Effector memory CD8-positive, alpha-beta T cell (primary cell): ENCODE measurements around the gene TPST1.
A peak's percentile ranks its signal among the peaks of the same experiment; 100 is the strongest.
"Not testable (repeated sequence)": the region's sequence is repeated elsewhere in the genome, so short reads cannot be mapped to it uniquely, and the experiment has no call there.

Experiments
- ATAC-seq: fragments of 150-1000 bp; cut with Tn5 transposase; replicated peaks from 2 replicates; pipeline ENCODE4 v1.10.0; 2021; ENCODE audit warnings: mild to moderate bottlenecking, moderate library complexity
- DNase-seq, 3 experiments: peaks; one replicate each; pipeline ENCODE4 v3.0.0; 2021
- H3K27ac Mint-ChIP-seq, 2 donors: one replicate each; pipeline ENCODE4 v1.8.0; 2022; ENCODE audit warnings: mild to moderate bottlenecking in 2 of 2, mixed read lengths in 2 of 2, moderate library complexity in 2 of 2
- H3K27me3 Mint-ChIP-seq, 2 donors: one replicate each; pipeline ENCODE4 v1.8.0; 2022; ENCODE audit warnings: mixed read lengths in 2 of 2
- H3K36me3 Mint-ChIP-seq: one replicate; pipeline ENCODE4 v1.8.0; 2022; ENCODE audit warnings: mild to moderate bottlenecking, moderate library complexity, mixed read lengths; ENCODE audit not compliant: insufficient read depth
- H3K4me1 Mint-ChIP-seq, 2 donors: one replicate each; pipeline ENCODE4 v1.8.0; 2022; ENCODE audit warnings: low read depth in 2 of 2, mixed read lengths in 2 of 2
- H3K4me3 Mint-ChIP-seq, 2 donors: one replicate each; pipeline ENCODE4 v1.8.0; 2022; ENCODE audit warnings: mild to moderate bottlenecking in 2 of 2, mixed read lengths in 2 of 2, moderate library complexity in 2 of 2
- H3K9me3 Mint-ChIP-seq, 2 donors: one replicate each; pipeline ENCODE4 v1.8.0; 2022; ENCODE audit warnings: mixed read lengths in 2 of 2

Gene TPST1

DNA sequence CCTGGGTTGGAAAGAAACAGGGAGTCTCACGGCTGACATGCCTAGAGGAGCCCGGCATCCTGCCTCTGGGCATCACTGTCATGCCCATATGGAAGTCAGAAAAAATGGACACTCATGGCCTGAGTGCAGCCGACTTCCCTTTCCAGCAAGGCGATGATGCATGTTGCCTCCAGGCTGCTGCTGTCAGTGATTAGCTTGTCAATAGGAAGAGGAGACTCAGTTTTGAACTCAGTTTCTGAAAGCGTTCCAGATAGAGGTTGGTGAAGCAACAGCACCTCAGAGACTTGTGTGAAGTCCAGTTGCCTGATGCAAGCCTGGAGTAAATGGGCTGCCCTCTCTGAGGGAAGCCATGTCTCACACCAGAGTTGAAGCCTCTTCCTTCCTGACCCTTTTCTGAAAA, 148.4 kb downstream of the TPST1 start:
- Mint-ChIP-seq H3K27me3 (peaks cover 18 to 23% of the 10 kb centered on the region in 2 donors), H3K4me1 (peaks cover 0 to 1% of the 10 kb centered on the region in 2 donors), H3K27ac (no peak overlapping the region), H3K9me3 (no peaks in the 10 kb centered on the region), H3K36me3 (no peaks in the 10 kb centered on the region), H3K4me3 (no peak overlapping the region)
- DNase-seq (no peak), ATAC-seq (no peak)

DNA sequence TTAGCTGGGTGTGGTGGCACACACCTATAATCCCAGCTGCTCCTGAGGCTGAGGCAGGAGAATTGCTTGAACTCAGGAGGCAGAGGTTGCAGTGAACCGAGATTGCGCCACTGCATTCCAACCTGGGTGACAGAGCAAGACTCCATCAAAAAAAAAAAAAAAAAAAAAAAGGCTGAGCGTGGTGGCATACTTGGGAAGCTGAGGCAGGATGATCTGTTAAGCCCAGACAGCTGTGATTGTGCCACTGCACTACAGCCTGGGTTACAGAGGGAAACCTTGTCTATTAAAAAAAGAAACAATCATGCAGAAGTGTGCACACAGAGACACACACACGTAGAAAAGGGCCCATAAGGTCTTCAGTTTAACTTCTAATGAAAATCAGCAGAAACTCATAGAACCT, 150.6 kb downstream of the TPST1 start:
- no peak for DNase-seq
- H3K9me3 Mint-ChIP-seq = no peaks in the 10 kb centered on the region
- no peaks in the 10 kb centered on the region for H3K36me3 Mint-ChIP-seq
- no peak for ATAC-seq
- H3K4me1 Mint-ChIP-seq = no peaks in the 10 kb centered on the region
- H3K4me3 Mint-ChIP-seq = no peak overlapping the region
- no peak overlapping the region for H3K27ac Mint-ChIP-seq
- peaks cover 10 to 17% of the 10 kb centered on the region in 2 donors for H3K27me3 Mint-ChIP-seq

DNA sequence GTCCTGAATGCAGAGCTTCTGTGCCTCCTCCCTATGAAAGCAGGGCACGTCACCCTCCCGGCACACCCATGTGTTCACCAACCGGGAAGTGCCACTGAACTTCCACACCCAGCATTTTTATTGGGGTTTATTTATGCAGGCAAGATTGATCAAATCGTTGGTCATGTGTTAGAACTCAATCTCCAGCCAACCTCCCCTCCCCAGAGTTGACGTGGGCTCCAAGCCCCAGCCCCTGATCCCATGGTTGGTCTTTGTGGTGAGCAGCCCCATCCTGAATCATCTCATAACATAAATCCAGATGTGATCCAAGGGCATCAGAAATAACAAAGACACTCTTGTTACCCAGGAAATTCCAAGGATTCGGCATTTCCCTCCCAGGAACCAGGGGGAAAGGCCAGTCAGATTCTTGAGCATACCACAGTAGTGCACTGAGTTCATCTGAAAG, 151.2 kb downstream of the TPST1 start:
- no peaks in the 10 kb centered on the region for H3K4me1 Mint-ChIP-seq
- DNase-seq (no peak), ATAC-seq (no peak)
- no peaks in the 10 kb centered on the region for H3K36me3 Mint-ChIP-seq
- peaks cover 16 to 17% of the 10 kb centered on the region in 2 donors for H3K27me3 Mint-ChIP-seq
- H3K9me3 Mint-ChIP-seq = no peaks in the 10 kb centered on the region
- H3K4me3 Mint-ChIP-seq = no peak overlapping the region
- H3K27ac Mint-ChIP-seq = no peak overlapping the region

DNA sequence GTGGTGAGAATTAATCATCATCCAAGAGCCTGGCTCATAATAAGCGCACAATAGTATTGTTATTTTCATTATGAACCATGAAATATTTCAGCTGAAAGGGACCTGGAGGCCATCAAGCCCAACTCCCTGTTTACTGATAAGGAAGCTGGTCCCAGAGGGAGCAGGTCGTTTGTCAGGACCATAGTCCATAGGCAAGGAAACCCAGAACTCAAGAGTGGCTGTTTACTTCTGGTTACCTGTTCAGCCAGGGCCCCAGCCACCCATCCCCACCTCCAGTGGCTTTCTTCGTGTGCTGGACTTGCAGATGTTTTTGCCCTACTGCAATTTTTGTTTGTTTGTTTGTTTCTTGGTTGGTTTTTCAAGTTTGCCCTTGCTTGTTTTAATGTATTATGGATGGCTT, 152.0 kb downstream of the TPST1 start:
- Mint-ChIP-seq H3K4me3 (no peak overlapping the region), H3K9me3 (no peaks in the 10 kb centered on the region), H3K4me1 (no peaks in the 10 kb centered on the region), H3K27me3 (peaks cover 19 to 21% of the 10 kb centered on the region in 2 donors), H3K36me3 (no peaks in the 10 kb centered on the region), H3K27ac (no peak overlapping the region)
- DNase-seq (no peak), ATAC-seq (no peak)

DNA sequence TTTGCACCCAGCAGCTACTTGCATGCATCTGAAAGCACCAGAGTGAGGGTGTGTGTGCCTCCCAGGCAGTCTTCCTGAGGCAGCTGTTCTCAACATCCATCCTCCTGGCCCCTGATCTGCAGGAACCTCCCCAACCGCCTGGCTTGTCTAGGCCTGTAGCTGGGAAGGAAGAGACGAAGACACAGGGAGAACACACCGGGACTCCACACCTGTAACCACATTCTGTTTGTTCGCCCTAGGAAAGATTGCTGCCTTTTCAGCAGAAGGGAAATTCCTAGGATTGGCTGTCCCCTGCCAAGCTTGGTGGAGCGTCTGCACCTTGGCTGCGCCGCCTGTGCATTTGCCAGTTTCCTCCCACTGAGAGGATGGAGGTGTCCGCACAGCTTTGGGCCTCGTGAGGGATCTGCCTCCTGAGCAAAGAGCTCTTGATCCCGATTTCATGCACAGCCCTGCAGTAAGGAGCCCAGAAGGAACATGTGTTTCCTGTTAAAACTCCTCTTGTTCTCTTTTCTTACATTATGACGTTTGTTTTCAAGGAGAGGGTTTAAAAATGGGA, 154.6 kb downstream of the TPST1 start:
- H3K4me1 Mint-ChIP-seq = no peaks in the 10 kb centered on the region
- H3K27me3 Mint-ChIP-seq = peaks cover 10 to 12% of the 10 kb centered on the region in 2 donors
- no peak for ATAC-seq
- DNase-seq = no peak
- H3K9me3 Mint-ChIP-seq = no peaks in the 10 kb centered on the region
- H3K4me3 Mint-ChIP-seq = no peak overlapping the region
- H3K27ac Mint-ChIP-seq = peak overlapping the region in 1 of 2 donors; percentile 57
- no peaks in the 10 kb centered on the region for H3K36me3 Mint-ChIP-seq

DNA sequence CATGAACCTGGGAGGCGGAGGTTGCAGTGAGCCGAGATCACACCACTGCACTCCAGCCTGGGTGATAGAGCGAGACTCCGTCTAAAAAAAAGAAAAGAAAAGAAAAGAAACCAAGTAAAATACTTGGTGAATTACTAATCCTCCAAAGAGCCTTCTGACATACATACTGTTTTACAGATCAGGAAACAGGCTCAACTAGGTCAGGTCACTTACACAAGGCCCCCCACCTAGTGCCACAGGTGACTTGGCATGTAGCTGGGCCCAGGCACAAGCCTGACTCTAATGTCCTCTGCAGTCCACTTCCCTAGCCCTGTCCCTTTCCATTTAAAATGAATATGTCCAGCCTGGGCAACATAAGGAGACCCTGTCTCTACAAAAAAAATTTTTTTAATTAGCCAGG, 157.0 kb downstream of the TPST1 start:
- no peak for ATAC-seq
- Mint-ChIP-seq H3K27me3 (peaks cover 10 to 12% of the 10 kb centered on the region in 2 donors), H3K4me1 (no peaks in the 10 kb centered on the region), H3K36me3 (no peaks in the 10 kb centered on the region), H3K27ac (no peak overlapping the region), H3K4me3 (no peak overlapping the region), H3K9me3 (no peaks in the 10 kb centered on the region)
- DNase-seq = no peak

DNA sequence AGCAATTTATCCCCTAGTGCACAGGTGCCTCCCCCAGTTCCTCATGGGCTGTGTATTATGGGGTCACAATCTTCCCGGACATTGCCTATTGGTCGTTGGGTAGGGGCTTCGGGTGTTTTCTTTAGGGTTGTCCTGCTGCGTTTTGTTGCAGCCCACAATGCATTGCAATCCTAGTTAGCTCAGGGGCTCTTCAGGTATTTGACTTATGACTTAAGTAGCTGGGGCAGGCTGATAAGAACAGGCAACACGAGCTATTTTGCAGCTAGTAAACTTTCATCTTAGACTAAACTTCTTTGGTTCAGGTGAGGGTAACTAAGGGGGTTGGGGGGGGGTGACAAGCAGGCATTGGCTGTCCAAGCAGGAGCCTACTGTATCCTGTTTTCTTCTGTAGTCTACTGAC, 158.5 kb downstream of the TPST1 start:
- Mint-ChIP-seq H3K36me3 (no peaks in the 10 kb centered on the region), H3K4me1 (no peaks in the 10 kb centered on the region), H3K9me3 (no peaks in the 10 kb centered on the region), H3K27me3 (peaks cover 10 to 12% of the 10 kb centered on the region in 2 donors), H3K27ac (no peak overlapping the region), H3K4me3 (no peak overlapping the region)
- ATAC-seq = no peak
- DNase-seq = no peak

DNA sequence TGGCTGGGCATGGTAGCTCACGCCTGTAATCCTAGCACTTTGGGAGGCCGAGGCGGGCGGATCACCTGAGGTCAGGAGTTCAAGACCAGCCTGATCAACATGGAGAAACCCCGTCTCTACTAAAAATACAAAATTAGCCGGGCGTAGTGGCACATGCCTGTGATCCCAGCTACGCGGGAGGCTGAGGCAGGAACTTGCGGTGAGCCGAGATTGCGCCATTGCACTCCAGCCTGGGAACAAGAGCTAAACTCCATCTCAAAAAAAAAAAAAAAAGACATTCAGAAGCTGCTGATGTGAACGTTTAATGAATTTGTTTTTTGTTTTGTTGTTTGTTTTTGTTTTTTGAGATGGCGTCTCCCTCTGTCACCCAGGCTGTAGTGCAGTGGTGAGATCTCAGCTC, 159.9 kb downstream of the TPST1 start:
- H3K4me1 Mint-ChIP-seq, DNase-seq, H3K9me3 Mint-ChIP-seq, H3K36me3 Mint-ChIP-seq, ATAC-seq, H3K27ac Mint-ChIP-seq, H3K4me3 Mint-ChIP-seq: not testable (repeated sequence)
- H3K27me3 Mint-ChIP-seq = peaks cover 10 to 12% of the 10 kb centered on the region in 2 donors

DNA sequence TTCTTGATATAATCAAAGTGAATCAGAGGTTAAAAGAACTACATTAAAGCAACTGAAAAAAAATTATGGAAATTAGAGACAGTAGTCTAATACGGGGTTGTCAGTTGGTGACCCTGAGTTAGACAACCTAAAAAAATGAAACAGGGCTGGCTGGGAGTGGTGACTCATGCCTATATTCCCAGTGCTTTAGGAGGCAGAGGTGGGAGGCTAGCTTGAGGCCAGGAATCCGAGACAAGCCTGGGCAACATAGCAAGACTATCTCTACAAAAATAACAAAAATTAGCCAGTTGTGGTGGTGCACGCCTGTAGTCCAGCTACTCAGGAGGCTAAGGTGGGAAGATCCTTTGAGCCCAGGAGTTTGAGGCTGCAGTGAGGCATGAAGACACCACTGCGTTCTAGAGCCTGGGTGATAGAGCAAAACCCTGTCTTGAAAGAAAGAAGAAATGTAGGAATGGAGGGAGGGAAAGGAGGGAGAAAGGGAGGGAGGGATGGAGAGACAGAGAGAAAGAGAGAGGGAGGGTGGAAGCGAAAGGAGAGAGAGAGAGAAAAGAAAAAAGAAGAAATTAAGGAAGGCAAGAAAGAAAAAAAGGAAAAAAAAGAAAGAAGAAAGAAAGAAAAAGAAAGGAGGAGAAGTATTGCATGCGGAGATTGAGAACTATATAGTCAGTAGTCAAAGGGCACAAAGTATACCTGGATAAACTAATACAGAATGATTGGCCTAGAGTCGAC, 166.1 kb downstream of the TPST1 start:
- ATAC-seq (no peak), DNase-seq (no peak)
- Mint-ChIP-seq H3K9me3 (no peaks in the 10 kb centered on the region), H3K27ac (no peak overlapping the region), H3K4me1 (no peaks in the 10 kb centered on the region), H3K27me3 (no peaks in the 10 kb centered on the region), H3K36me3 (no peaks in the 10 kb centered on the region), H3K4me3 (no peak overlapping the region)

DNA sequence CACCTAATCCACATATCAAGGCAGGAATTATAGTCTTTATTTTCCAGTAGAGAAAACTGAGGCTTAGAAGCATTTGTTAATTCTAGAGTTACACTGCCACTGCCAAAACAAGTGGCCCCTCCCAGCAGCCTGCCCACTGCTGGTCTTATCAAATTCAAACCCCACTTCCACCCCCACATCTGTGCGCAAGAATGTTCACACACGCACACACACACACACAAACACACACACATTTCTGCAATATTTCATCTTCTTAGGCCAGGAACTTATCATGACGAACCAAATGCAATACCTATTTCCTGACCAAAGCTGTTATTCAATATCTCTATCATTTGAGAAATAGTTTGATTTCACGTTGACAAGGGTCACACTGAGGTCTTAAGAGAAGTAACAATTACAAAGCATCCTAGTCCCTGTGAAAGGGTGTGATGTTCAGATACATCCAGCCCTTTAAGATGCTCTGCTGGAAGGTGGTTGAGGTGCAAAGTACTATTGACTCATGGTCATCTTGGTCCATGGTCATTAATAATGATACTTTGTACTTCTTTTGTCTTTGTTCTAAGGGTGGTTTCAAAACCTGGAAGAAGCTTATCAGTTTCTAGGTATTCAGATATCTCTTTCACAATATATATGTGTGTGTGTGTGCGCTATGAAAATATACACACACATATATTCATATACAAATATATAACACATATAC, 169.2 kb downstream of the TPST1 start:
- not testable (repeated sequence) for DNase-seq, H3K27me3 Mint-ChIP-seq, H3K27ac Mint-ChIP-seq, H3K4me3 Mint-ChIP-seq, H3K9me3 Mint-ChIP-seq, ATAC-seq, H3K36me3 Mint-ChIP-seq, H3K4me1 Mint-ChIP-seq

DNA sequence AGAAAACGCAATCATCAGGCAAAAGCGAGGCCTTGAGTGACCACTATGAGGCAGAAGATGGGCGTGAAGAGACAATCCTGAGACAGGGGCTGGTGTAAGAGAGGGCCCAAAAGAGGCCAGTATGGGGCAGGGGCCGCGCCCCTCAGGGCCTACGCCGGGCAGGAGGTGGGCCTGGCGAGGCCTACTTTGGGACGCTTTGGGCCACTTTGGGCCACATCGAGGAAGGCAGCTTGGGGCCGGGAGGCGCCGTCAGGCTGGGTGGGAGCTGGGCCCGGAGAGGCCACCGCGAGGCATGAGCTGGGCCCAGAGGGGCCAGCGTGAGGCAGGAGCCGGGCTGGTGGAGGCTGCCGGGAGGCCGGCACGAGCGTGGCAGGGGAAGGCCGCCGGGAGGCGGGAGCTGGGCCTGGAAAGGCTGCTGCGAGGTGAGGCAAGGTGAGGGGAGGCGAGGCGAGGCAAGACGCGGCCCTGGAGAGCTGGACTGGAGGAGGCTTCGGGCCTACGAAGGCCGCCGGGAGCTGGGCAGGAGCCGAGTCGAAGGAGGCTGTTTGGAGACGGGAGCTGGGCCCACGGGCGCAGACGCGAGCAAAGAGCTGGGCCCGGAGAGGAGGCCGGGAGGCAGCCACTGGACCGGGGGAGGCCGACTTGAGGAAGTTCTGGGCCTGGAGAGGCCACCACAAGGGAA, 171.3 kb downstream of the TPST1 start:
- no peaks in the 10 kb centered on the region for H3K4me1 Mint-ChIP-seq
- H3K36me3 Mint-ChIP-seq = peaks cover 5% of the 10 kb centered on the region
- ATAC-seq = no peak
- DNase-seq = no peak
- no peaks in the 10 kb centered on the region for H3K27me3 Mint-ChIP-seq
- no peak overlapping the region for H3K27ac Mint-ChIP-seq
- no peaks in the 10 kb centered on the region for H3K9me3 Mint-ChIP-seq
- no peak overlapping the region for H3K4me3 Mint-ChIP-seq

DNA sequence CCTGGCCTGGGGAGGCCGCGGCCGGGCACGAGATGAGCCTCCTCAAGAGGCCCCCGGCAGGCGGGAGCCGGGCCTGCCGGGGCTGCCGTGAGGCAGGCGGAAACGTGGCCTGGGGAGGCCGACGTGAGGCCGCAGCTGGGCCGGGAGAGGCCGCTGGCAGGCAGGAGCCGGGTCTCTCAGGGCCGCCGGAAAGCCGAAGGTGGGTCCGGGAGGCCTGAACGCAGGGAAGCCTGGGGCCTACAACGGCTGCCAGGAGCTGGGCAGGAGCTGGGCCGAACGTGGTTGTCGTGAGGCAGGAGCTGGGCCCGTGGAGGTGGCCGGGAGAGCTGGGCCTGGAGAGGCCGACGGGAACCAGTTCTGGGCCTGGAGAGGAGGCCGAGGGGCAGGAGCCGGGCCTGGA, 171.9 kb downstream of the TPST1 start:
- Mint-ChIP-seq H3K36me3 (peaks cover 5% of the 10 kb centered on the region), H3K4me3 (no peak overlapping the region), H3K4me1 (no peaks in the 10 kb centered on the region), H3K27me3 (no peaks in the 10 kb centered on the region), H3K9me3 (no peaks in the 10 kb centered on the region), H3K27ac (no peak overlapping the region)
- ATAC-seq = no peak
- DNase-seq = no peak

DNA sequence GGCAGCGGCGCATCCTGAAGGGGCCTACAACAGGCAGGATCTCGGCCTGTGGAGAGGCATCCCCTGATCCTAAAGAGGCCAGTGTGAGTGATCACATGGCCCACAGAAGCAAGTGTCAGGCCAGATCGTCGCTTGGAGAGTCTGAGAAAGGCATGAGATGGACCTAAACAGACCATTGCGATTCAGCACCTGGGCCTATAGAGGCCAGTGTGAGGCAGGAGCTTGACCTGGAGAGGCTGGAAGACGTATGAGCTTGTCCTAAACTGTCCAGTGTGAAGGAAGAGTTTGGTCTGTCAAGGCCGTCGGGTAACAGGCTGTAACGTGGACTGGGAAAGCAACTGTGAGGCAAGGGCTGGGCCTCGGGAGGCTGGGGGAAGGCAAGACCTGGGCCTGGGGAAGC, 172.6 kb downstream of the TPST1 start:
- Mint-ChIP-seq H3K27ac (peak overlapping the region in 1 of 2 donors; percentile 79), H3K4me1 (no peaks in the 10 kb centered on the region), H3K36me3 (peaks cover 8% of the 10 kb centered on the region), H3K9me3 (no peaks in the 10 kb centered on the region), H3K4me3 (no peak overlapping the region), H3K27me3 (no peaks in the 10 kb centered on the region)
- DNase-seq (no peak), ATAC-seq (no peak)
